Measurements from ENCODE around the gene CNTN3.

Gene CNTN3

DNA sequence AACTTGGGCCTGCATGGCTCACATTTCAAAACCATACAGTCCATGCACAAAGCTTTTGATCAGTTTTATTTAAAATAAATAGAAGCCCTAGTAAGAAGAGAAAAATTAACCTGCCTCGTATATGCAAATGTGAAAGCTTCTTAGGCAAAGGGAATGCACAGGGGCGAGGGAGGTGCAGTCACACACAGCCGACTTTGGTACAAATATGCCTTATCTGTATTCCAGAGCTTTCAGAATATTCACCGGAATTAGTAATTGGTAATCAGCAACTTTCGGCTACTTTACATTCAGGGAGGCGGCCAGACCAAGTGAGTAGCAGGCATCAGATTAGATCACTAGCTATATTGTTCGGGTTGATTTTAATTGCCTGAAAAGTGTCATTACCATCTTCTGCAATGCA is 7.5 kb downstream of the CNTN3 start:
- no peak for DNase-seq

DNA sequence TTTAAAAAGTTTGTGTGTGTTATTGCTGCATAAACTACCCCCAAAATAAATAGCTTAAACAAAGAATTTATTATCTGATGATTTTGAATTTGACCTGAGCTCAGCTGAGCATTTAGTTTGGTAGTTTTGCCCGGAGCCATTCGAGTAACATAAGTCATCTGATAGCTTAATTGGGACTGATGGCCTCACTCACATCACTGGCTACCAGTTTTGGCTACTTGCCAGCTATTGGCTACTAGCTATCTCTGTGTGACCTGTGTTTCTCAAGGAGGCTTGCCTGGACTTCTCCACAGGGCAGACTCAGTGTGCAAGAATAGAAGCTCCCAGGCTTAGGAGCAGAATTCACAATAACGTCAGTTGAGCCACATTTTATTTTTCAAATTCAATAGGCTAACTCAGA is 9.0 kb downstream of the CNTN3 start:
- DNase-seq: no peak

DNA sequence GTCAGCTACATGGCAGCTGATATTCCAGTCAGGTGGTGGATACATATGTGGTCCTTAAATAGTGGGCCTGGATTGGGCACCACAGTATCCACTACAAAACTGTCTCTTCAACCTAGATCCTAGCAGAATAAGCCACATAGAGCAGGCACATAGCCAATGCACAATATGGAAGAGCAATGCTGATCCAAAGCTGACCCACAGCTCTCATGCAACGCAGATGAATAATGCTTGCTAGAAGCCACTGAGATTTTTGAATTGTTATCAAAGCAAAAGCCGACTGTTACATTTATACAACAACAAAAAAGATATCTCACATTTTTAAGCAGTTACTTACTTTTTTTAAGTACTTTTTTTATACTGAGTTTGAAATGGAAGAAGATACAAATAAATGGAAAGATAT is 11.2 kb downstream of the CNTN3 start:
- DNase-seq: no peak

DNA sequence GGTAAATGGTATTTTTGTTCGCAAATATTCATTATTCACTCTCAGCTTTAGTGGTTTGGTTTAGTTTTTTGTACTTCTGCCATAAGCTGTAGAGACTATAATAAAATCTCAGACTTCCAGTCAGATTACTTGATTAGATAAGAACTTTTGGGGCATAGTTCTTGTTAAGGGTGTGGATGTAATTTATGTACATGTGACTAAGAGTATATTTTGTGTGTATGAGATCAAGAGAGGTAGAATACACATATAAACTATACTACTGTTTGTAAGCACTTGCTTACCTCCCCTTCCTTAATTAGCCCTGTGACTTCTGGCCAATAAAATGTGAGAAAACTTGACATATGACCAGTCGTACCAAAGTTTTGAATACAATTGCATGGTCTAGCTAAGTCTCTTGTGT is 12.0 kb downstream of the CNTN3 start:
- DNase-seq: no peak

DNA sequence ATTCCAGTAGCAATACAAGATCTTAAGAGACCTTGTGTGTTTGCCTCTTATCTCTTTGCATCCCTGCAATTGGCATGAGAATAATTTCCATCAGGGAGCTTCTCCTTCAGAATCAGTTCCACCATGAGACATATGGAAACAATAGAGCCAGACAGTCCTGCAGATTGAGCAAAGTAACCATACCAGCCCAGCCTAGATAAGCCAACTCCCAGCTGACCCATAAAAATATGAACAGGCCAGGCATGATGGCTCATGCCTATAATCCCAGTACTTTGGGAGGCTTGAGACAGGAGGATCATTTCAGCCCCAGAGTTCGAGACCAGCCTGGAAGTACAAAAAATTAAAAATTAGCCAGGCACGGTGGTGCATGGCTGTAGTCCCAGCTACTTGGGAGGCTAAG is 12.7 kb downstream of the CNTN3 start:
- no peak for DNase-seq

DNA sequence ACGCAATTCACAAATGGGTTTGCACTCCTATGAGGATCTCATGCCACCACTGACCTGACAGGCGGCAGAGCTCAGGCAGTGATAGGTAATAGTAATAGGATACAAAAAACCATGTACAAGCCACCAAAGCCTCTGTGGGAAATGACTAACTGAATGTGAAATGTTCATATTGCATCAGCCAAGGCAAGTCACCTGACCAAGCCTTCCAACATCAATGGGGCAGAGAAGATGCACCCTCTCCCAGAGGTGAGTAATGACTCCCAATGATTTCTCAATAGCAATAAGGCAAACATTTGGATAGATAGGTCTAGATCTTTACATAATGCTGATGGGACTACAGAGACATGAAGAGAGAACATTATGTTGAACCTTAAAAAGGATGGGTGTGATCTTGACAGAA is 14.9 kb downstream of the CNTN3 start:
- no peak for DNase-seq

DNA sequence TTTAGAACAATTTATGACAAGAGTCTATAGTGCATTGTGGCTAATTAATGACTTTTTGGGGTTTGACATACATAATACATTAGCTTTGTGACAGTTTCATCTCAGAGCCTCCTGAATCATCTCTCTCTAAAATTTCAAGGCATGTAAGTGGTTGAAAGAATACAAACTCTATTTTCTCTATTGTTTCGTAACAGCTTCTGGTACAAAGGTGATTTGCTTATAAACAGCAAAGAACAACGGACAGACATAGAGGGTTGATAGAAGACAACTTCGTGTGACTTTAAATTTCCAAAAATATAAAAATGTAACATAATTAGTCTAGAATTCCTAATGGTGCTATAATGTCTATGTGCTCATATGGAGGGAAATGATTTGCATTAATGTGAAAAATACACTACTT is 21.3 kb downstream of the CNTN3 start:
- no peak for DNase-seq

DNA sequence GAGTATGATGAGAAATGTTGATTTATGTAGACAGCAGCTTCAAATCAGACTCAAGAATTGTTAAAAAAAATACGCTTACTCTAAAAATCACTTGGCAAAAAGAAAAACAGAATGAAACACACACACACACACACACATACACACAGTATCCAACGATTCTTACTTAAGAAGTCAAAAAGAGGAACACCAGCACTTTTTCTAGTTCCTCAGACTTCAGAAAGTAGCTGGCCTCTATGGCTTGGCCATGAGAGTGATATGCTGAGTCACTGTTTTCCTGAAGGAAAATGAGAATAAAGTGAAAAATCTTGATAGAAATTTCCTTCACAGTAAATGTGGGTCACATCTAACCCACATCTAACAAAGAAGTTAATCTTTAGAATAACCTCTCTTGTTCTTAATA is 22.1 kb downstream of the CNTN3 start:
- no peak for DNase-seq

DNA sequence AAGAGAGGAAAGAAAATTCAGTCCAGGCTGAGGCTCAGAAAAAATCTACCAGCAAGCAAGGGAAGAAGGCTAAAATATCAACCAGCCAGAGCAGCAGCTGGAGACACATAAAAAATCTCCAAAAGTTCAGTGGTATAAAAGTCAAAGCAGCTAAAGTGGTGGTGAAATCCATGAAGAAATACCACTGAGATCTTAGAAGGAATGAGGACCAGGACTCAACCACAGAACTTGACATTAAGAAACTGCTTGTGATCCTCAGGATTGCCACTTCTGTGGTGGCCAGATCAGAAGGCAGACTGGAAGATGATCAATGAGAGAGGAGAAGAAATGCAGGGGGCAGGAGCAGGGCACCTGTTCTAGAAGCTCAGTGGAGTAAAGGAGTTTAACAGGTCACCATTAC is 22.5 kb downstream of the CNTN3 start:
- no peak for DNase-seq

DNA sequence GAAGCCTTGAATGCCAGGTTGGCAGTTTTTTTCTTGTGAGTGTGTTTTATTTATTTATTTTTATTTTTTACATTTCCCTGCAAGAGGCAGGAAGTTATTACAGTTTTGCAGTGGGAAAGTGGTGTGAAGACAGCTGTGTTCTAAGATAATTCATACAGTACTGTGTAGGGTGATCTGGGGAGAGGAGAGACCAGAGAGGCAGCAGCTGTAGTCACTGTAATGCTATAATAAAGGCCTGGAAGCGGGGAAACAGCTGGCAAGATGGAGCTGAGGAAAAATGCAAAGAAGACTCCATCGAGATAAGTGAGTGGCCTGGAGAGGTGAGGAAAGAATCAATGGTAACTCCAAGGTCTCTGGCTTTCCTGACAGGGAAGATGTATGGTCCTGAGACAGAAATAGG is 23.1 kb downstream of the CNTN3 start:
- DNase-seq: no peak

DNA sequence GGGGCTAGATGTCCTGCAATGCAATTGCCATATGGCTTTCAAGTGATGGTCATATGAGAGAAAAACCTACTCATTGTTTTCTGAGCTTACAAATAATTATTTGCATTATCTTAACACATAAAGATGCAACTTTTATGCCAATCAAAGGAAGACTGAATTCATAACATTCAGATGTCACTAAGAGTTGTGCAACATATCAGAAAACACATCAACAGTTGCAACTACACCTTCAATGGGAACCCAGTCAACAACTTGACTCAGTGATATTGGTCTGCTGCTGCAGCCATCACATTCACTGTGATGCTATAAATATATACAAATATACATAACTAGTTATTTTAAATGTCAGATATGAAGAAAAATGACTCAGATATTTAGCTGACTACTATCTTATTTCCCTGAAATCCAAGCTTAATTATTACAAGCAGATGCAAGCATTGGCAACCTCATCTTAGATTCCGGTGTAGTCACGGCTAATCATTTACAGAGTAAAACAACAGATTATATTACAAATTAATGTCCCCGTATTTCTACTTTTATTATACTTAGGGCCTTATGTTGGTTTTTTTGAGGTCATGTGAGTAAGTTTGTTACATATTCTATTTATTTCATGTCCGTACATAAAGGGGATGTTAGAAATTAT is 23.7 kb downstream of the CNTN3 start:
- no peak for DNase-seq

DNA sequence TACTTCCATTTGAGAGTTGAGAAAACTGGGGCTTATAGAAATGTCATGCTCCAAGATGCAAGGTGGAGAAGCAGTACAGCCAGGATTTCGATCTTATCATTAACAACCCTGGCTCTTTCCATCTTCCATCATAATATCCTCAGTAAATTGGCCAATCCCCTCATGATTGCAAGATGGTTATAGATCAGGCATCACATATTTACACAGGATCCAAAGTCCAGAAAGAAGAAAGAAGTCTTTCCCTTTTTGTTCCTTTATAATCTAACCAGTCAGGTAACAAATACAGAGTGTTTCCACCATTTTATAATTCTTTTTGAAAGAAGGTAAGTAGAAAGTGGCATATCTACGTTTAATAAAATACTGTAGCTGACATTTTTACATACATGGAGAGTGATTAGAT is 29.7 kb downstream of the CNTN3 start:
- no peak for DNase-seq

DNA sequence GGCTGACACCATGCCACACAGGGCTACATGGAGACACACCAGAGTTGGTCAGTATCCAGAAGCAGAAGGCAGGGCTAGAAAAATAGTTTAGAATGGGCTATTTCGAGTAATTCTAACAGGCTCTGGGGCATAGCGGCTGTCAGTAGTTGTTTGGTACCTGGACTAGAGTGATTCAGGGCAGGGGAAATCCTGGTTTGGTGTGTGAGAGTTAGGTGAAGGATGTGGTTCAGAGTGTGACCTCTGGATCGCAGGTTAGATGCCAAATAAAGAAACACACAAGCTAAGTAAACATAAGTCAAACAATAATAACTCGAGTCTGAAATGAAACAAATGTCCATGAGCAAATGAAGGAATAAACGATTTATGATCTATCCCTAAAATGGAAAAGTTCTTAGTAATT is 31.5 kb downstream of the CNTN3 start:
- no peak for DNase-seq

DNA sequence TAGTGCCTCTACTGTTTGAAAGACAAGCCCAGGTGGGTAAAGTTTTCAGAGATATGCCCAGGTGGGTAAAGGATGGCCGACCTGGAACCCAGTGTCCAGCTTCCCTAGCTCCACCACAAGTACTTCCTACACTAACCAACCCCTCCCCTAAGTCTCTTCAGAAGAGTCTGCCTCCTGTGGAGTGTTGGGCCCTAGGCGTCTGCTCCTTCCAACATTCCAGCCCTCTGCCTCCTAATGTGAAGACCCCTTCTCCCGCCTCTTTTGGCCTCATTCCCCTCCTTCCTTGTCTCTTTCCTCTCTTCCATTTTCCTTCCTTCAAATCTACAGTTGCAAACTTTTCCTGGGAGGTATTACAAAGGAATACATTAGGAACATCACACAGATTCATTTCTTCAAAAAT is 38.6 kb downstream of the CNTN3 start:
- no peak for DNase-seq

DNA sequence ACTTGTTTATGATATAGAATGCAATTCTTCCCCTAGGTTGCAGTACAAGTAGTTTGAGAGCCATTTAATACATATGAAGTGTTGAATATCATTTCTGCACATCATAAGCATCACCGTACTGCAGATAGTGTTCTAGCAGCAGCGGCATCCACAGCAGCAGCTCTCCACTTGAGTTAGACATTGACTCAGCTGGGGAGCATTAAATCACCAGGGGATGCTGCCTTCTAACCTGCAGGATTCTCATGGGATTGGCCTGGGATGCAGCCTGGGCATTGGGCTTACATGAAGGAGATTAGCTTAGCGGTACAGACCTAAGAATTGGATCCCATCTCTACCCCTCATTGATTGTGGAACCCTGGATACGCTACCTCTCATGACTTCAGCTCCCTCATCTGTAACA is 43.3 kb downstream of the CNTN3 start:
- no peak for DNase-seq

Data from NCI-H1694 (cell line).